ENCODE data around the gene LRP3. TPM values are rescaled to one million over a fixed set of nuclear protein-coding genes. Genes with fewer than 3 reads are reported as not detected.
"Not testable (repeated sequence)": the region's sequence is repeated elsewhere in the genome, so short reads cannot be mapped to it uniquely, and the experiment has no call there.

The LRP3 gene
- total RNA-seq, 1 donor, result 11.2 TPM

- H3K4me3 ChIP-seq (ENCODE audit: low read depth, low read length), result no peak overlapping the region
- no peak for DNase-seq (ENCODE audit: low read depth)
- TF ChIP-seq CTCF (IDR thresholded peaks at IDR 0.05; ENCODE audit: insufficient read depth, low read depth, low read length), result peak; percentile 29
Measured at GRCh38 chr19:33219261-33219815, 25.2 kb downstream of the LRP3 start.

- no peak overlapping the region for H3K4me3 ChIP-seq (ENCODE audit: low read depth, low read length)
- TF ChIP-seq CTCF (IDR thresholded peaks at IDR 0.05; ENCODE audit: insufficient read depth, low read depth, low read length), result no peak
- no peak for DNase-seq (ENCODE audit: low read depth)
Measured at GRCh38 chr19:33220115-33220514, 26.0 kb downstream of the LRP3 start.

GRCh38 chr19:33220735-33221134 is 26.6 kb downstream of the LRP3 start:
- DNase-seq (ENCODE audit: low read depth), result no peak
- TF ChIP-seq CTCF (IDR thresholded peaks at IDR 0.05; ENCODE audit: insufficient read depth, low read depth, low read length), result no peak
- H3K4me3 ChIP-seq (ENCODE audit: low read depth, low read length), result no peak overlapping the region

GRCh38 chr19:33221638-33222037 is 27.5 kb downstream of the LRP3 start:
- TF ChIP-seq CTCF (IDR thresholded peaks at IDR 0.05; ENCODE audit: insufficient read depth, low read depth, low read length), result no peak
- DNase-seq (ENCODE audit: low read depth), result no peak
- no peak overlapping the region for H3K4me3 ChIP-seq (ENCODE audit: low read depth, low read length)

- not testable (repeated sequence) for H3K4me3 ChIP-seq (ENCODE audit: low read depth, low read length); DNase-seq (ENCODE audit: low read depth)
Measured at GRCh38 chr19:33222255-33222654, 28.1 kb downstream of the LRP3 start.

GRCh38 chr19:33224694-33225457 is 30.7 kb downstream of the LRP3 start:
- TF ChIP-seq CTCF (IDR thresholded peaks at IDR 0.05; ENCODE audit: insufficient read depth, low read depth, low read length), result no peak
- H3K4me3 ChIP-seq (ENCODE audit: low read depth, low read length), result peak overlapping the region; percentile 15
- DNase-seq (ENCODE audit: low read depth), result no peak

- TF ChIP-seq CTCF (IDR thresholded peaks at IDR 0.05; ENCODE audit: insufficient read depth, low read depth, low read length), result no peak
- no peak for DNase-seq (ENCODE audit: low read depth)
- H3K4me3 ChIP-seq (ENCODE audit: low read depth, low read length), result peak within 1 kb of the TSS; percentile 32
Measured at GRCh38 chr19:33225458-33225926, 31.4 kb downstream of the LRP3 start, which contains the start of gene SLC7A10. Gene SLC7A10 (minus strand): TSS chr19:33225850. CDS start chr19:33225703, 147 bp downstream.

All from fibroblast of villous mesenchyme (primary cell).